Muscle of back (tissue), 11 donors: ENCODE measurements around the gene TPM1. TPM values are rescaled to one million over a fixed set of nuclear protein-coding genes. Genes with fewer than 3 reads are reported as not detected.
A peak's percentile ranks its signal among the peaks of the same experiment; 100 is the strongest.

ENCODE experiments used
- DNase-seq, 3 donors: peaks; one replicate each; pipeline versions ENCODE4 v3.0.0 to v3.0.0-alpha.2; 2013
- polyA plus RNA-seq, 10 donors: library from polyadenylated mRNA; unstranded; fragments of 120-200 nt; gene quantifications; one replicate each; pipeline ENCODE4 v1.2.1, GENCODE V29; 2013; ENCODE audit not compliant: insufficient read length in 10 of 10

The TPM1 gene
- polyA plus RNA-seq, 10 donors, result 2,228 to 6,779 (median 5,546) TPM

- no peak for DNase-seq
Observed at GRCh38 chr15:63051156-63052066, 8.9 kb downstream of the TPM1 start.

DNA sequence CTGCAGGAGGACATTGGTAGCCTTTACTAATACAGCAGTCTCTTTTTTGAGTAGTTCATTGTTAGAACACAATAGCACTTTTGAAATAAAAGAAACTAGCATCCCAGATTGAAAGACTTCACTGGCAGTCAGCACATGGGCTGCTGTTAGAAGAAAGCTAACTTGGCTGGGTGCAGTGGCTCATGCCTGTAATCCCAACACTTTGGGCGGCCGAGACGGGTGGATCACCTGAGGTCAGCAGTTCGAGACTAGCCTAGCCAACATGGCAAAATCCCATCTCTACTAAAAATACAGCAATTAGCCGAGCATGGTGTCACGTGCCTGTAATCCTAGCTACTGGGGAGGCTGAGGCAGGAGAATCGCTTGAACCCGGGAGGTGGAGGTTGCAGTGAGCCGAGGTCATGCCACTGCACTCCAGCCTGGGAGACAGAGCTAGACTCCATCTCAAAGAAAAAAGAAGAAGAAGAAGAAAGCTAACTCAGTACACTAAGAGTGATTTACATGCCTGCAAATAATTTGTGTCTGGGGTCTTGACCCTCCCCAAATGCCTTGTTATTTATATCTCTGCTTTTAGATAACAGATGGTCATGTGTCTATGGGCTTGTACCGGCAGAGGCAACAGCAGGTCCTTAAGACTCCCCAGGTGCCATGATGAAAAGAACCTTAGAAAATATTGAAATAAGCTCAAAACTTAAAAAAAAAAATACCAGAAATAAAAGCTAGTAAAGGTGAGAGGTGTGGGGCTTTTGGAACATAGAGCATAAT lies 9.7 kb downstream of the TPM1 start:
- no peak for DNase-seq

- peak in 1 of 3 donors; percentile 51 for DNase-seq
Observed at GRCh38 chr15:63052961-63053698, 10.6 kb downstream of the TPM1 start.

- no peak for DNase-seq
Observed at GRCh38 chr15:63054281-63054683, 11.7 kb downstream of the TPM1 start.

- no peak for DNase-seq
Observed at GRCh38 chr15:63054985-63055384, 12.4 kb downstream of the TPM1 start.

GRCh38 chr15:63056829-63057228 lies 14.3 kb downstream of the TPM1 start:
- peak in 1 of 3 donors; percentile 69 for DNase-seq

DNA sequence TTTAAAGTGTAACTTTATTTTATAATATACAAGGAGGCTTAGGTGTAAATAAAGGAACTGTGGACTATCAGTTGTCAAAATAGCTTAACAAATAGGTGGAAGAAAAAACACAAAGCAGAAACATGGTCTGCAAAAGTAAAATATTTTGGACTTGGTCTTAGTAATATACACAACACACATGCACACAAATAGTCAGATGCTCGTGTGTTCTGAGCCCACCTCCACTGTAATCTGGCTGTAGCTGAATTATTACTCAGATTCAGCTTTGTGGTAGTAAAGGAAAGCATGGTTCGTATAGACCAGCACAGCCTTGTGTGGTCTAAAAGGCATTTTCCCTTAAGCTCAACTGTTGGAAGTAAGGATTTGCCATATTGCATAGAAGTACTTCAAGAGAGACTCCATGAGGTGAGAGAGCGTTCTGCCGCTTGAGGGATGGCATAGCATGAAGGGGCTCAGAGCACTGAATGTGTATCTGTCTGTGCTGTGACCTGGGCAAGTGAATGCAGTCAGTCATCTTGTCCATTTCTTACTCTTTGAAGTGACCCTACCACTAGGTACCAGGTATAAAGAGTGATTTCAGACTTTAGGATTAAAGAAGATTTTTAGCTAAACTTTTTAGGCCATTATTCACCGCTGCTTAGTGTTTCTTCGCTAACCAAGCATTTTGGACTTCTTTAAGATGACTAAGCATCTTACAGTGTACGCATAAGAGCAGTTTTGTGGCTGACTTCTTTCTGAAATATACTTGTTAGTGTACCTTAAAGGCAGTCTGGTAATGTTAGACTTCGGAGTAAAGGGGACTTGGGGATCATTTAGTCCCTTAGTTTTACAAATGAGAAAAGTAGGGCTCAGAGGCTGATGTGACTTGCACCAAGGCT lies 15.2 kb downstream of the TPM1 start:
- no peak for DNase-seq

DNA sequence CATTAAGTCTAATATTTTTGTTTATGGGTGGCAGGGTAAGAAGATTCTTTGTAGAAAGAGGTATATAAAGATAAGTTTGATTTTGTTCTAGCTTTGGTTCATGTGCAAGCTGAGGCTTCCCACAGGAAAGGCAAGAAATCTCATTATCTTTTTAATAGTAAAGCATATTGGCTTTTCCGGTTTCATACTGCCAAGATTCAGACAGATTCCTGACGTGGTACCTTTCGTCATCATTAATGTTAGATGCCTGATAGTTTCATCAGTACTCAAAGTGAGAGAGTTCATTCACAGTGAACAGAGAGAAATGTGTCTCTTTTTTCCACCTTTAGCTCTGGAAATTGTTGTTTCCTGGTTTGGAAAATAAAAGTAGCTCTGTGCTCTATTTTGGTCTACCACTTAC lies 16.5 kb downstream of the TPM1 start:
- no peak for DNase-seq

GRCh38 chr15:63059573-63060216 lies 17.1 kb downstream of the TPM1 start:
- DNase-seq, result no peak

DNA sequence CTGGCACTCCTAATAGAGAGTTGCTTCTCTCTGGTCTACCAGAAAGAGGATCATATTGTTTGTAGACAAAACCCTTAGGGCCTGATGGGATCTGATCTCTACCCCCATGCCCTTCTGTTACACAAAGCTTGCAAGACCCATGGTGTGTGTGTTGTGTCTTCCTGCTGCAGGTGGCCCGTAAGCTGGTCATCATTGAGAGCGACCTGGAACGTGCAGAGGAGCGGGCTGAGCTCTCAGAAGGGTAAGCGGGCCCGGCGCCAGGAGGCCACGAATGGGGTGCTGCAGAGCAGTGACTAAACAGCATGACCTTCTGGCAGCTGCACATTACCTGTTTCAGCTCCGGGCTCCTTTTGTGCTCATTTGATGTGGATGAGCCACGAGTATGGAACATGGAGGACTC lies 18.2 kb downstream of the TPM1 start:
- DNase-seq, result no peak

DNA sequence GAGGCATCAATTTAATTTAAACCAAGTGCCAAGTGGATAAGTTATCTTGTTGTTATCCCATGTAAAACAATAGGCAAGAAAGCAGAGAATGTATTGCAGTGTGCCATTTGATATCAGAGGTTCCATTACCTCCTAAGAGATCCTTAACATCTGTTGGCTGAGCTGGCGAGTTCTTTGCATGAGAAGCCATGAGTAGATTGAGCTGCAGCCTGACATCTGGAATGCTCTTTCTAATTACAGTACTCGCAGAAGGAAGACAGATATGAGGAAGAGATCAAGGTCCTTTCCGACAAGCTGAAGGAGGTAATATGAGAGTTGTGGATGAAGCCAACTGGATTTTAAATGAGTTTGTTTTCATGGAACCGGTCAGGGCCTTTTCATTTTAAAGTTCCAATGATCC lies 19.4 kb downstream of the TPM1 start:
- no peak for DNase-seq

- DNase-seq, result no peak
Observed at GRCh38 chr15:63063164-63063756, 20.7 kb downstream of the TPM1 start.

GRCh38 chr15:63063877-63064409 lies 21.4 kb downstream of the TPM1 start:
- no peak for DNase-seq

- DNase-seq, result no peak
Observed at GRCh38 chr15:63065262-63066221, 23.0 kb downstream of the TPM1 start.

DNA sequence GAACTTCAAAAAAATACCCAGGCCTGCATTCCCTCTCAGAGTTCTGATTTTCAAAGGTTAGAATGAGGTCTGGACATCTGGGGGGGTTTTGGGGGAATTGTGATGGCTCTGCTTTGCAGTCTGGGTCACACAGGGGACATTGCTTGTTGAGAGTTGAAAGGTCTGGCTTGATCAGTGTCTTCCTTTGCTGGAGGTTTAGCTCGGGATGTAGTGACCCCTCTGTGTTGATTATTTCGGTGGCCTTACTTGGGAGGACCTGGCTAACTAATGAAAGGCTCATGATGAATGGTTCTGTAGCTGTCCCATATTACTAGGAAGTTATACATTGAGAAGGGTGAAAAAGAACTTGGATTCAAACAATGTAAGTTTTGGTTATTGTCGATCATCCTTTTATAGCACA lies 23.7 kb downstream of the TPM1 start:
- no peak for DNase-seq

DNA sequence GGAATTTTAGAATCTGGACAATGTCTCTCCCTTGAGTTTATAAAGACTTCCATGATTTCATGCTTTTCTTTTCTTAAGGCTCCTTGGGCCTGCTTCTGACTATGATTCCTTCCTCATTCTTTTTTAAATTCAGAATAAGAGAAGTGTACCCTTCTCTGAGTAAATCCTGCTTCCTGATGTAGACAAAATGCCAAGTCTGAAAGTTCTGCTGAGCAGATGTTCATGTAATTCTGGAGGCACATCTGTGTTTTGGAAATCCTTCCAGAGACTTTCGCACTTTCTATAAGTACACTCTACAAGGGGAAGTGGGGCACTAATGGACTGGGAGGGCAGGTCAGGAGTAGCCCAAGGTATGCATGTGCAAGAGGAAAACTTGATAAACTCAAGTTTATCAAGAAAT lies 24.8 kb downstream of the TPM1 start:
- no peak for DNase-seq

DNA sequence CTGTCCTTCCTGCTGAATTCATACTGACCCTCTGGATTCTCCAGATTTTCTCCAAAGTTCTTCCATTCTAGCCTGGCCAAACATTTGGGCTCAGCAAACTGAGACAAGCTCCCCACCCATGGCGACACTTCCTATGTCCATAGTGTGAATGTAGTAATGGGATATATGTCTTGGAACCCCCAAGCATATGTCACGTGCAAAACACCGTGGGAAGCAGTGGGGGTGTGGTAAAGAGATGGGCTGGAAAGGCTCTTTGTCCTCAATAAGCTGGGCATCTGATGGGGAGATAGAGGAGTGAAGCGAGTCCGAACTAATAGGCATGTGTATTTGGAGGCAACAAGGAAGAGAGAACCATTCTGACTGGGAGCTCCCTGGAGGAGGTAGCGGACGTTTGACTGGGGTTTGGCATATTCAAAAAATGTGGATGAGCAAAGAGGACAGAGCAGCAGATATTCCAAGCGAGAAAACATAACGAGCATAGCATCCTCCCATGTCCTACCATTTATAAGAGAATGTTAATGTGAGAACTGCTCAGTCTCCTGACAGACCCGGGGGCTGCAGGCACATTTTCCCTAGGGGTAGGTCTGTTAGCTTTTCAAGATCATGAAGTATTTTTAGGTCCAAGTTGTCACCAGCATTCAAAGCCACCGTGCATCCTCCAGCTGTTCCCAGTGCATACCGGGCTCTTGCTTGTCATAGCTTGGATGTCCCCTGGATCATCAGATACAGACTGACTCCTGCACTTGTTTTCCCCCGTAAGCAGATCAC lies 25.6 kb downstream of the TPM1 start:
- no peak for DNase-seq

DNA sequence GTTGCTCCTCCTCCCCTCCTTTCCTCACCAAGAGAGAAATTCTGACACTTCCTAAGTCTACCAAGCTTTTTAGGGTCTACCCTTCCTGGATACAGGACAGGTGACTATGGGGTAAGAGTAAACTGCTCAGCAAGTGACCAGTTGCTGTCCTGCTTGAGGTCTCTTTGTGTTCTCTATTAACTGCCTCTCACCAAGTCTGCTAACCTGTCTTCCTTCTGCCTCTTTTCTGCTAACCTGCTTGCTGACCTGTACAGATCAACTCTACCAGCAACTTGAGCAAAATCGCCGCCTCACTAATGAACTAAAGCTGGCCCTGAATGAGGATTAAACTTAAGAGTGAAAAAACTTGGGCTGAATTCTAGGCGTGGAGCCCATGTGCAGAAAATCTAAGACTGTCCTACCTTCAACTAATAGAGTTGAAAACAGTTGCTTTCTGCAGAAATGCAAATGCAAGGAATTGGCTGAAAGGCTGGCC lies 27.1 kb downstream of the TPM1 start:
- DNase-seq, result no peak
